GM19023 (cell line): Measurements from ENCODE around the gene RSPO4.
"Not testable (repeated sequence)": the region's sequence is repeated elsewhere in the genome, so short reads cannot be mapped to it uniquely, and the experiment has no call there.

Source experiments
- ATAC-seq: cut with Tn5 transposase; IDR thresholded peaks from one replicate; pipeline ENCODE4 v1.9.1; 2021; ENCODE audit warnings: mild to moderate bottlenecking, moderate library complexity; ENCODE audit not compliant: unreplicated experiment

RSPO4 gene

DNA sequence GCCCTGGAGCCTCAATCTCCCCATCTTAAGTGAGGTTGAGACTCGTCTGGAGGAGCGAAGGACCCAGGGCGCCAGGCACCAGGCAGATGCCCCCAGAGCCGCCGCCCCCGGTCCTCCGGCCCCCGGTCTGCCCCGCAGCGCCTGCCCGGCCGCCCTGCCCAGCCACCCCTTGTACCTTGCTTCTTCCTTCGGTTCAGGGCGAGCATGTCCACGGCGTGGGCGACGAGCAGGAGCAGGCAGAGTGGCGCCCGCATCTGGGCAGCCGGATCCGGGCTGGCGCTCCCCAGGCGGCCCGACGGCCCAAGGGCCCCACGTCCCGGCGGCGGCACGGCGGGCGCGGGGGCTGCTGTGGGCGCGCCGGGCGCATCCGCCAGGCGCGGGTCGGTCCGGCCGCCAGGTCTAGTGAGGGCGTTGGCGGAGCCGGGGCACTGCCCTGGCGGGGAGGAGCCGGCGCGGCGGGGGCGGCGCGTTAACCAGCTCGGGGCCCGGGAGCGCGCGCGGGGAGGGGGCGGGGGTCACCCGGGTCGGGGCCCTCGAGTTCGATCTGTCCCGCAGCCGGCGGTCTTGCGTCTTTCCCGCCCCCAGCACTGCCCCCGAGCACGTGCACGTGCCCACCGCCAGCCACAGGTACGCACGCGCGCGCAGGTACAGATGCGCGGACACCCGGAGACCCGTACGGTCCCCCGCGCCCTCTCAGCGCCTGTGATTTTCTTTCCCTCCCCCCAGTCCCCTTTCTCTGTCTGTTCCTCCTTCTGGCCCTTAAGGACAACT is at the start of gene RSPO4:
TSS of gene RSPO4 (minus strand) at position 401 of the 771 bp plus-strand sequence. CDS start at position 254, 147 bp downstream.
- ATAC-seq, result no peak

- ATAC-seq, result no peak
Observed at GRCh38 chr20:1050440-1050839, 48.3 kb upstream of the RSPO4 start.

DNA sequence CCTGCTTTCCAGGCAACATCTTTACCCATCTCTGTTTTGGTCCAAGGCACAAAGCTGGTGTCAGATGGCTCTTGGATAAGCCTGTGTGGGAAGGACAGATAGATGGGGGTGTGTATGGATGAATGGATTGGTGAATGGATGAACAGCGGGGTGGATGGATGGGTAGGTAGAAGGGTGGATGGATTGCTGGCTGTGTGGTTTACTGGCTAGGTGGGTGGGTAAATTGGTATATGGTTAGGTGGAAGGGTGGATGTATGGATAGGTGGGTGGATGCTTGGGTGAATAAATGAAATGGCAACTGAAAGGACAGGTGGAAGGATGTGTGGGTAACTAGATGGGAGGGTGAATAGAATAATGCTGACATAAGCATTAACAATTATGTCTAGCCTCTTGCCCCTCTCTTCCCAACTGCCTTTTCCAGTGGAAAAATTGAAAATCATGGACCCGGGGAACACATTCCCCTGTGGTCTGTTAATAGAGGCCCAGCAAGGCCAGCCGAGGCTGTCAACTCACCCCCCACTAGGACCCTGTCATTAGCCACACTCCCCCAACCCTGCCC is 43.8 kb upstream of the RSPO4 start:
- ATAC-seq, result no peak

DNA sequence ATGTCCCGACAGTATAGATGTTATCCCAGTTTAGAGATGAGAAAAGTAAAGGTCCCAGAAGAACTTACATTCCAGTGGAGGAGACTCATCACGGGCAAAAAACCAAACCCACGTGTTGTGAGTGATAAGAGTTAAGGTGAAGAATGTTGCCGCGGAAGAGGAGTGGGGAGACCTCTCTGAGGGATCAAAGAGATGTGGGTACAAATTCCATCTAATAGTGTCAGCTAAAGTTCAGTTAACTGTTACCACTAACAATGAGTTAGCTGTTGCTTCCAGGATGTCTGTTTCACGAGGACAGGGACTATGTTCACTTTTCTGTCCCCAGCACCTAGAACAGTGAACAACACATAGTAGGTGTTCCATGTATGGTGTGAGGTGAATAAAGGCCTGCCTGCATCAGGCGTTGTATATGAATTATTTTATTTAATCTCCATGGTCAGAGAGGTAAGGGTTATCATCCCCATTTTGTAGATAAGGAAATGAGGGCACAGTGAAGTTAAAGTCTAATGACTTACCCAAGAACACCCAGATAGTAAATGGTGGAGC is 39.8 kb upstream of the RSPO4 start:
- ATAC-seq, result no peak

- ATAC-seq, result no peak
Observed at GRCh38 chr20:1038205-1038604, 36.1 kb upstream of the RSPO4 start.

GRCh38 chr20:1037039-1037438 is 34.9 kb upstream of the RSPO4 start:
- ATAC-seq, result no peak

- no peak for ATAC-seq
Observed at GRCh38 chr20:1035466-1035865, 33.4 kb upstream of the RSPO4 start.

- ATAC-seq, result no peak
Observed at GRCh38 chr20:1034415-1034789, 32.3 kb upstream of the RSPO4 start.

DNA sequence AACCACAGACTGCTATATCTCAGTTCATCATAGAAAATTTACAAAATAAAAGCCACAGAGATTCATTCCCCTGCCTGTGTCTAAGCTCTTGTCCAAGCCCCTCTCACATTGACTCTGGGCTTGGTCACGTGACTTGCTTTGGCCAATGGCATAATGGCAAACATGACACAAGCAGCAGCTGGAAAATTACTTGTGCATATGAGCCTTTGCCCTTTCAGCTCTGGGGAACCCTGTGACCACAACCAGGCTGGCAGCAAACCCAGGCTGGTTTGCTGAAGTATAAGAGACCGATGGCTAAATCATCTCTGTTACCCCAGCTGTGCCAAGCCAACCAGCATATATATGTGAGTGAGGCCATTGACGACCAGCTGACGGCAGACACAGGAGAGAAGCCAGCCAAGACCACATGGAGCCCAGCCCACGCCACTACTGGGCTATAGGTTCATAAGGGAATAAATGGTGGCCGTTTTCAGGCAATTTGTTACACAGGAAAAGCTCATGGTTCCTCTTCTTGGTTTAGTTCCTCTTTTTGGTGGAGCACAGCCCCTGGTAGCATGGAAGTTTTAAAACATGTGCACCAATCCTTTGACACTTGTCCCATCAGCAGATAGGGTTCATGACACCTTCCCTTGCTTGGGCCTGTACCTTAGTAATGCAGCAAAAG is 31.8 kb upstream of the RSPO4 start:
- ATAC-seq, result no peak

- ATAC-seq, result no peak
Observed at GRCh38 chr20:1029980-1030379, 27.9 kb upstream of the RSPO4 start.

- not testable (repeated sequence) for ATAC-seq
Observed at GRCh38 chr20:1026214-1026613, 24.1 kb upstream of the RSPO4 start.

DNA sequence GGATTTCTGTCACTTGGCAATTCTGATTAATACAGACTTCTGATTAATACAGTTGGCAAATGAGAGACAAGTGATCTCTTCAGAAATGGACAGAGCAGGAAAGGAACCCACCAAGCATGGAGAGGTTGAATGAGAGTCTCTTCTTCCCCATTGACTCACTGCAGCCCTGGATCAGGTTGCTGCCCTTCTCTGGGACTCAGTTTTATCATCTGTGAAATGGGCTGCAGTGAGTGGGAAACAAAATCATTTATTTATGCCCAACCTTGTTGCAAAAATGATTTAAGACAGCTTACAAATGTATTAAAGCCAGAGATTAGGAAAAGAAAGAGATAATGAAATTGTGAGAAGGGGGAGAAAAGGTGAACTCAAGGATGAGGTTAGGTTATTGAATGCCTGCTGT is 20.8 kb upstream of the RSPO4 start:
- no peak for ATAC-seq

- no peak for ATAC-seq
Observed at GRCh38 chr20:1020614-1021013, 18.5 kb upstream of the RSPO4 start.

DNA sequence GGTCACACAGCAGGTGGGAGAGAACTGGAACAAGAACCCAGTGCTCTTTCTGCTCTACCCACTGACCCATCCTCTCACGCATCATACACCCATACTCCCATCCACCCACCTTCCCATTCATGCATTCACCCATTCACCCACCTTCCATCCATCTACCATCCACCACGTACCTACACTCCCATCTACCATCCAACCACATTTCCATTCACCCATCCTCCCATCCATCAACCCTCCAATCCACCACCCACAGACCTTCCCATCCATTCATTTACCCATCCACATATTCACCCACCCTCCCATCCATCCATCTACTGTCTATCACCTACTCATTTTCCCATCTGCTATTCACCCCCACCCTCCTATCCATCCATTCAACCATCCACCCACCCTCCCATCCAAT is 17.2 kb upstream of the RSPO4 start:
- ATAC-seq, result no peak

DNA sequence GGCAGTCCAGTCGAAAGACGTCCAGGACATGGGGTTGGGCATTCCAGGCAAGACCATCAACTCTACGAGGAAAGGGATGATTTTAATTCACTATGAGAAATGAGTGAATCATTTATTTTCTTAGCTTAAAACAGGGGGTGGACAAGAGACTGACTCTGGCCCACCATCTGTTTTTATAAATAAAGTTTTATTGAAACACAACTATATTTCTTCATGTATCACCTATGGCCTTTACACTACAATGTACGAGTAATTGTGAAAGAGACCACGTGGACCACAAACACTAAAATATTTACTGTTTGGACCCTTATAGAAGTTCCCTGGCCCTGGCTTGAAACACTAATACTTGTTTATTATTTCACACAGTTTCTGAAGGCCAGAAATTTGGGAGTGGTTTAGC is 15.6 kb upstream of the RSPO4 start:
- ATAC-seq, result no peak

DNA sequence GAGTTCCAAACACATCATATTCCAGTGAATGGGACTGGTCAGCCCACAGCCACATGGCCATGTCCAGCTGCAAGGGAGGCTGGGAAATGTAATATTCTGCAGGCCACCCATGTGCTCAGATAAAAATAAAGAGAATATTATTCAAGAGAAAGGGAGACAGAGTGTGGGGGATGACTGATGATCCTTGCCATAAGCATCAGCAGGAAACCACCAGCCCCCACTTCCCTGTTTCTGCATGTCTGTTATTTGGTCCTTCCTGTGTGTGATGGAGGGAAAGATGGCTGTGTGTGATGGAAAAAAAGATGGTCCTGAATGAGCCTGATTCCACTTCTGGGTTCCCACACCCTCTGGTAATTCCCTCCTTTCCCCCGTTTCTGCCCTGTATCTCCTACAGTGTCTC is 13.1 kb upstream of the RSPO4 start:
- no peak for ATAC-seq

DNA sequence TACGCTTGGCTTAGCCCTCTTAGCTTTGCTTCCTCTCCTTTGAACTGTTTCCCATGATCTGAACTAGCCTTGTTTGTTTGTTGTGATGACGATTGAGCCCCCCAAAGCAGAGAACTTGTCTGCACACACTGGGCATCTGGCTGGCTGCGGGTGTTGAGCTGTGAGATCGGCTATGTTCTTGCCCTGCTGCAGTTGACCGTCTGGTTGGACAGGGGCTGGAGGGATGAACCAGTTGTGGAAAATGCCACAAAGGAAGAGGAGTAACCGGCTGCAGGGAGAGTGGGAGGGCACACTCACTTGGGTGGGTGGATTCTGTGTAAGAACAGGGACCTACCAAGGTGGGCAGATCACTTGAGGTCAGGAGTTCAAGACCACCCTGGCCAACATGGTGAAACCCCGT is 12.4 kb upstream of the RSPO4 start:
- ATAC-seq, result no peak

DNA sequence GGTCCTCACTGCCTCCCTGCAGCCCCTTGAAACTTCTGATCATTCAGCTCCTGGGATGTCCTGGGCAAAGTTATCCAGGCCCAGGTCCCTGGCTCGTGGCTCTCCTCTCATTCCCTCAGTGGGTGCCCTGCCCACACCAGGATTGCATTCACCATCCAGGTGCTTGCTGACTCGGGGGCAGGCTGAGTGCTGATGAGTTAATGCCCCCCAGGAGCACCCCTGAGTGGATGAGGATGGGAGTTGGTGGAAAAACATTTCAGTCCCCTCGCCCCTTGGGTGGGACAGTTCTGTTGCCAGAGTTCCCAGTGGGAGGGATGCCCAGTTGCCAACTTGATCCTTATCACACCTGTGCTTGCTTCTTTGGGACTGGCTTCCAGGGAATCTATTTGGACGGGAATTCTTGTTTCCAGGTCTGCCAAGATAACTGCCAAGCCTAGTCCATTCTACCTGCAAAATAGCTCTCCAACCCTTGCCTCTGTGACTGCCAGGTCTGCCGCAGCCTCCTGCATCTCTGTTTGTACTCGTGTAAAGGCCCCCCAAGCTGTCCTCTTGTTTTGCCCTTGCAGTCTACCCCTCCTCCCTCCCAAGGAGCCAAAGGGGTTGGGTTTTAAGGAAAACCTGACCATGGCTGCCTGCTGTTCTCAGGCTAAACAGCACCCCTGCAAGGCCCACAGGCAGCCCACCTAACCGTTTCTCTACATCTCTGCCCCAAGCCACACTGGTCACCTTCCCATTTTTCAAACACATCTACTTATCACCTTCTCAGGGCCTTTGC is 11.6 kb upstream of the RSPO4 start:
- ATAC-seq, result no peak

DNA sequence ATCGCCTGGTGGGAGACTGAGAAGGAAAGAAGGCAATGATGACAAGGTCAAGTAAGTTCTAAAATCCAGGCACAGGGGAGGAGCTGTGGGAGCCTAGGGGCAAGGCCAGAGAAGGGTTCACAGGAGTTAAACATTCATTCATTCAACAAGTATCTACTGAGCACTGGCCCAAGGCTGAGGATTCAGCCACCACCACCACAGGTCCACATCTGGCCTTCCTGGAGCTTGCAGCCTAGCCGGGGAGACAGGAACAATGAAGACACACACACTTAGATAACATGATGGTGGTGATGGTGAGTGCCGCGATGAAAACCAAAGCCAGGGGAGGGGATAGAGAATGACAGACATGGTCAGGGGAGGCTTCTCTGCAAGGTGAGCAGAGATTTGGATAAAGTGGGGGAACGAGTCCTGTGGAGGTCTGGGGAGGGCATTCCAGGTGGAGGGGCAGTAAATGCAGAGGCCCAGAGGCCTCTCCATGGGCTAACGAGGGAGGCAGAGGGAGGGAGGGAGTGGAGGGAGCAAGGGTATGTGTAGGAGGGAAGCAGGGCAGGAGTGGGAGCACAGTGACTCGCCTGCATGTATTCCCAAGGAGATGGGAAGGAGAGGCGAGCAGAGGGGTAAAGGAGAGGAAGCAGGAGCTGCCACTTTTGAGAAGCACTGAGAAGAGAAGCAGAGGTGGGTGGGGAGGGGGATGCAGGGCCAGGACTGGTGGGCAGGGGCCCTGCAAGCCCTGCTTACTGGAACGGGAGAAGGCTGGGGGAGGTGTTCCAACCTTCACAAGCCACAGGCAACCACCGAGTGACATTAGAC is 10.5 kb upstream of the RSPO4 start:
- no peak for ATAC-seq

- ATAC-seq, result no peak
Observed at GRCh38 chr20:1010659-1011058, 8.5 kb upstream of the RSPO4 start.
